CD4-positive, alpha-beta T cell treated with Interleukin-12 subunit alpha and Interleukin-12 subunit beta, for 1 hour (primary cell): ENCODE measurements around the gene CYP2D6.
"Not testable (repeated sequence)": the region's sequence is repeated elsewhere in the genome, so short reads cannot be mapped to it uniquely, and the experiment has no call there.

Experiments
- DNase-seq: peaks from one replicate; pipeline ENCODE4 v3.0.0-alpha.2; 2020

CYP2D6 gene

DNA sequence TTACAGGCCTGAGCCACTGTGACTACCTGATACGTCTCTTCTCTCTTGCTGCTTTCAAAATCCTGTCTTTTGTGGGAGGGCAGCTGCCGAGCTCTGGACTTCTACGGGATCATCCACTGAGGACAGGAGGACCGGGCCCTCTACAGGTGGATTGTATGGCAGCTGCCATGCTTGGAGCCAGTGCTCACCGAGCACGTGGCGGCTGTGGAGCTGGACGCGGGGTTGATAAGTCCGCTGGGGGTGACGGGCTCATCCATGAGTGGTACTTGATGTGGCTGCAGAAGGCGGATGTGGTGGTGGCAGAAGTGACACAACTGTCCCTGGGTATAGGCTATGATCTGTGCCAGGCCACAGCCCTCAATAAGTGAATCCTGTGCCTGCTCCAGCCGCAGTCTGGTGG, 1.8 kb upstream of the CYP2D6 start:
- DNase-seq, result no peak

DNA sequence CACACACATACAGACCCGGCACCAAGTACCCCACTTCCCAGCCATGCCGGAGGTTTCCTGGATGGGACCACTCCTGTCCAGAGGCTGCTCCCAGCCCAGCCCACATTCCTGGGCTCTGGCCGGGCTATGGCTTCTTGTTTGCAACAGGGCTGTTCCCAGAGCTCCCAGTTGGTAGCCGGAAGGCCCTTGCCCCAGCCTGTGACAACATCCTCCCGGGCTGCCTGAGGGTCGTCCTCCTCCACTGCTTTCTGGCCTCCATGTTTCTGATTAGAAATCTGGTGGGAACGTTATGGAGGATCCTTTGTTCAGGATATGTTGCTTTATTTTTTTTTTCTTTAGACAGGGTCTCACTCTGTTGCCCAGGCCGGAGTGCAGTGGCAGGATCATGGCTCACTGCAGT, 952 bp upstream of the CYP2D6 start:
- no peak for DNase-seq

DNA sequence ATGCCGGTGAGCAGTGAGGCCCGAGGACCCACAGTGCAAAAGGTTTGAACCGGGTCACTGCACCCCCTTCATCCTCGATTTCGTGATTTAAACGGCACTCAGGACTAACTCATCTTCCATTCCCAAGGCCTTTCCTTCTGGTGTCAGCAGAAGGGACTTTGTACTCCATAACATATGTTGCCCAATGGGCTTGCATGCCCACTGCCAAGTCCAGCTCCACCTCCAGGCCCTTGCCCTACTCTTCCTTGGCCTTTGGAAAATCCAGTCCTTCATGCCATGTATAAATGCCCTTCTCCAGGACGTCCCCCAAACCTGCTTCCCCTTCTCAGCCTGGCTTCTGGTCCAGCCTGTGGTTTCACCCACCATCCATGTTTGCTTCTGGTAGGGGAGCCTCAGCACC, 428 bp downstream of the CYP2D6 start:
- not testable (repeated sequence) for DNase-seq

DNA sequence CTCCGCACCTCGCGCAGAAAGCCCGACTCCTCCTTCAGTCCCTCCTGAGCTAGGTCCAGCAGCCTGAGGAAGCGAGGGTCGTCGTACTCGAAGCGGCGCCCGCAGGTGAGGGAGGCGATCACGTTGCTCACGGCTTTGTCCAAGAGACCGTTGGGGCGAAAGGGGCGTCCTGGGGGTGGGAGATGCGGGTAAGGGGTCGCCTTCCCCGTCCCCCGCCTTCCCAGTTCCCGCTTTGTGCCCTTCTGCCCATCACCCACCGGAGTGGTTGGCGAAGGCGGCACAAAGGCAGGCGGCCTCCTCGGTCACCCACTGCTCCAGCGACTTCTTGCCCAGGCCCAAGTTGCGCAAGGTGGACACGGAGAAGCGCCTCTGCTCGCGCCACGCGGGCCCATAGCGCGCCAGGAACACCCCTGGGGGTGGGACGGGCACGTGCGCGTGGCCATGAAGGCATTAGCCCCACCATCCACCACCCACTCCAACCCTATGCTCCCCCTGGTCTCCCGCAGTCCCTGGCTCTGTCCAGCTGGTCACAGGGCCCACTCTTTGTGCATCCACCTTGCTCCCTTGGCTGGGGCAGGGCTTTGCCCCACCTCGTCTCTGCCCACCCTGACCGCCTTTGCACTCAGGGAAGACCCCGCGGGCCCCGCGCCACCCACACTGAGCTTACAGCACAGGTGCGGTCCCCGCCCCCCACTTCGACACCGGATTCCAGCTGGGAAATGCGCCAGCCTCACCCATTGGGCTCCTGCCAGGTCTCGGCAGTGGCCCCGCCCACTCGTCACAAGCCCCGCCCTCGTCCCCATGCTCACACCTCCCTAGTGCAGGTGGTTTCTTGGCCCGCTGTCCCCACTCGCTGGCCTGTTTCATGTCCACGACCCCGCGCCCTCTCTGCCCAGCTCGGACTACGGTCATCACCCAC, 1.6 kb downstream of the CYP2D6 start:
- DNase-seq, result not testable (repeated sequence)

DNA sequence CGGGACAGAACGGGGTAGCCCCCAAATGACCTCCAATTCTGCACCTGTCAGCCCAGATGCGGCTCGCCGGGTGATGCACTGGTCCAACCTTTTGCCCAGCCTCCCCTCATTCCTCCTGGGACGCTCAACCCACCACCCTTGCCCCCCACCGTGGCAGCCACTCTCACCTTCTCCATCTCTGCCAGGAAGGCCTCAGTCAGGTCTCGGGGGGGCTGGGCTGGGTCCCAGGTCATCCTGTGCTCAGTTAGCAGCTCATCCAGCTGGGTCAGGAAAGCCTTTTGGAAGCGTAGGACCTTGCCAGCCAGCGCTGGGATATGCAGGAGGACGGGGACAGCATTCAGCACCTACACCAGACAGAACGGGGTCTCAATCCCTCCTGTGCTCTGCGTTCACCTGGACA, 2.6 kb downstream of the CYP2D6 start:
- not testable (repeated sequence) for DNase-seq

DNA sequence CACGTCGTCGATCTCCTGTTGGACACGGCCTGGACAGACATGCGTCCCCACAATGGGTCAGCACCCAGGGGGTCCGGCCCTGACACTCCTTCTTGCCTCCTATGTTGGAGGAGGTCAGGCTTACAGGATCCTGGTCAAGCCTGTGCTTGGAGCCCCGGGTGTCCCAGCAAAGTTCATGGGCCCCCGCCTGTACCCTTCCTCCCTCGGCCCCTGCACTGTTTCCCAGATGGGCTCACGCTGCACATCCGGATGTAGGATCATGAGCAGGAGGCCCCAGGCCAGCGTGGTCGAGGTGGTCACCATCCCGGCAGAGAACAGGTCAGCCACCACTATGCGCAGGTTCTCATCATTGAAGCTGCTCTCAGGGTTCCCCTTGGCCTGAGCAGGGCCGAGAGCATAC, 3.0 kb downstream of the CYP2D6 start:
- no peak for DNase-seq

DNA sequence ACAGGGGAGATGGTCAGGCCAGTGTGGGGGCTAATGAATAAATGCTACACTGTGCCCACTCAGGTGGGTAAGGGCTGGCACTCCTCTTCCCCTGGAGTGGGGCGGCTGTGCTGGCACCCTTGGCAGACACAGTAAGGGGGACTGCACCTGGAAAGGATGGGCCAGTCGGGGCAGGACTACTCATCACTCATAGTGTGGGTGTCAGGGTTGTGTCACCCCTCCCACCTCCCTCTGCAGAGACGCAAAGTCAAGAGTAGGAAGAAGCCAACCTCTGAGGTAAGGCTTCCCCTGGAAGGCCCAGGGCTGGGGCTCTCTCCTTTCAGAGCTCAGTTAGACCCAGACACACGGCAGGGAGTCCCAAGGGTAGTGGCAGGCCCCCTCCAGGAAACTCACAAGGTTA, 7.1 kb downstream of the CYP2D6 start:
- DNase-seq, result not testable (repeated sequence)

DNA sequence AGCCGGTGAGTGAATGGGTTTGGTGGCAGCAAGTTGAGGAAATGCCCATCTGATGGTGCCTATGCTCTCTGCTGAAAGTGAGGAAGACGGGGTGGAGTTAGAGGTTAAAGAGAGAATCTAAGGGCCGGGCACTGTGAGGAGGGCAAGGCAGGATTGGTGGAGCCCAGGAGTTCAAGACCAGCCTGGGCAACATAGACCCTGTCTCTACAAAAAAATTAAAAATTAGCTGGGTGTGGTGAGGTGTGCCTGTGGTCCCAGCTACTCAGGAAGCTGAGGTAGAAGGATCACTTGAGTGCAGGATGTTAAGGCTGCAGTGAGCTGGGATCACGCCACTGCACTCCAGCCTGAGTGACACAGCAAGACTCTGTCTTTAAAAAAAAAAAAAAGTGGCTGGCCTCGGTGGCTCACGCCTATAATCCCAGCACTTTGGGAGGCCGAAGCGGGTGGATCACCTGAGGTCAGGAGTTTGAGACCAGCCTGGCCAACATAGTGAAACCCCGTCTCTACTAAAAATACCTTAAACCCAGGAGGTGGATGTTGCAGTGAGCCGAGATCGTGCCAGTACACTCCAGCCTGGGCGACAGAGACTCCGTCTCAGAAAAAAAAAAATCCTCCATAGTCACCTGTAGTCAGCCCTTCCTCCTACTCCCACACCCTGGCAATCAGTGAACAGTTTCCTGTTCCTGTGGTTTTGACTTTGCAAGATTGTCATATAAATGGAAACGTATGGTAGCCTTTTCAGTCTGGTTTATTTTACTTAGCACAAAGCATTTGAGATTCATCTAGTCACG, 10.2 kb downstream of the CYP2D6 start:
- DNase-seq, result peak; percentile 53

DNA sequence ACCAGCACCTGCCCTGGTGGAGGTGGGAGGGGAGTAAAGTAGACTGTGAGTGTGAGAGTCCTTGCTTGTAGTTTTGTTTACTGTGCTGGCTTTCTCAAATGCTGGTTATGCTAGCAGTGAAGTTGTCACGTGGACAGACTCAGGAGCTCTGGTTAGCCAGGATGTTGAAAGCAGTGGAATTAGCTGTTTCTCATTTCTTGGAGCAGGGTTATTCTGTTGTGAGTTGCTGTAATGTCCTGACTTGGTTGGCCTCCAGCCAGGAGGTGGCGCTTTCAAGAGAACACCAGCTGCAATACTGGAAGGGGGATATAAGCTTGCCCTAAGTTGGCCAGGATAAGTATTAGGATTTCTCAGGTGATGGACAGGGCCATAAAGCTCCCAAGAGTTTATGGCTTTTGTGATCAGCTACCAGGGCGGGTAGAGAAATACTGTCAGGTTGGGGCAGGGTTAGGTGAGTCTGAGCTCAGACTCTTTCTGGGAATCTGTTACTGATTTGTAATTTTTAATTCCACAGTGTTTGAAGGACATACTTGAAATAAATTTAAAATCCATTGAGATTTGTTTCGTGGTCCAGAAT, 13.7 kb downstream of the CYP2D6 start:
- no peak for DNase-seq

DNA sequence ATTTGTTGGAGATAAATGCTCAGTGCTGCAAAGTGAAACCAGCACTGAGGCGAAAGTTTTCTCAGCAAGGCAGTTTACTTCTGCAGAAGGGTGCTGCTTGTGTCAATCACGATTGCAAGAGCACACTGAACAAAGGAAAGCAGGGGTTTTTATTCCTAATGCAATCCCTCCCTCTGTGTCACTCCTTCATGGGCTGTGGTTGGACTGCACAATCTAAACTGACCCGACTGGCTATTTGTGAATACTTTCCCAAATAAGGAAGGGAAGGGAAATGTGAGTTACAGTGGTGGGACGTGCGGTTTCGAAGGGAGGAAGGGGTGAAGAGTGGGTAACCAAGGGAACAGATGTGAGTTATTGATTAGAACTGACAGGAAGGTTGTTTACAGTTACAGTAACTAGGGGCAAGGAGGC, 15.2 kb downstream of the CYP2D6 start:
- not testable (repeated sequence) for DNase-seq

DNA sequence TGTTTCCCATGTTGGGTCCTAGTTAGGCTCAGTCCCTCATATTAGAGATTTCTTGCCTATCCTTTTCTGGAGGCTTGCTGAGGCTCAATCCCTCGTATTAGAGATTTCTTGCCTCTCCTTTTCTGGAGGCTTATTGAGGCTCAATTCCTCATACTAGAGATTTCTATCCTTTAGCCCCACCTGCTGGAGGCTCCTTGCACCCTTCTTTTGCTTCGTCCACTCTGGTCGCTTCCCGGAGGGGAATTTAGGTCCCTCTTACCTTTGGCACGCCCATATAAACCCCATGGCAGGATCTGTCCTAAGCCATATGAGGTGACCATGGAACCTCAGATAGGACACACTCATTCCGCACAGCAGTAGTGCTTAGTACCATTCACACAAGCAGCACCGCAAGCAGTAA, 15.9 kb downstream of the CYP2D6 start:
- DNase-seq, result no peak

DNA sequence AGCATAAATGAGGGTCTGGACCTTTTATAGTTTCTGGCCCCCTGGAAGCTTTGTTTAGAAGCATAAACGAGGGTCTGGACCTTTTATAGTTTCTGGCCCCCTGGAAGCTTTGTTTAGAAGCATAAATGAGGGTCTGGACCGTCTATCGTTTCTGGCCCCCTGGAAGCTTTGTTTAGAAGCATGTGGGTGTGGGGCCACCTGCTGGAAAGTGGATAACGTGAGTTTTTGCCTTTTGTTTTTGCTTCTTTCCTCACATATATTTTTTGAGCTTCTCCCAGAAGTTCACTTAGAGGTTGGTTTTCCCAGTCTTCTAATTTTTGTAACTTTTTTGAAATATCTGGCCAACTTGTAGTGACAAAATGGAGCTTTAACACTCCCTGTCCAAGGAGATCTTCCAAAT, 17.8 kb downstream of the CYP2D6 start:
- not testable (repeated sequence) for DNase-seq

DNA sequence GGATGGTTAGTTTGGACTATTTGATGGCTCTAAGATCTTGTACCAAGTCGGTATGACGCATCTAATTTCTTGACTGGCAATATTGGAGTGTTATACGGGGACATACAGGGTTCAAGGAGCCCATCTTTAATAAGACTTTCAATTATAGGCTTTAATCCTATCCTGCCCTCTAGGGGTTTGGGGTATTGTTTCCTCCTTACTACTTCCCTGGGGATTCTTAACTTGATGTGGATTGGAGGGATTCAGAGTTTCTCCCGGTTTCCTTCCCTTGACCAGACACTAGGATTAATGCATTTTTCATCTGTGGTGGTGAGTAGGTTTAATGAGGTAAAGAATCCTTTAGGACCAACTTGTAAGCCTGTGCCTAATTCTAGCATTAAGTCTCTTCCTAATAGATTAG, 18.8 kb downstream of the CYP2D6 start:
- no peak for DNase-seq

DNA sequence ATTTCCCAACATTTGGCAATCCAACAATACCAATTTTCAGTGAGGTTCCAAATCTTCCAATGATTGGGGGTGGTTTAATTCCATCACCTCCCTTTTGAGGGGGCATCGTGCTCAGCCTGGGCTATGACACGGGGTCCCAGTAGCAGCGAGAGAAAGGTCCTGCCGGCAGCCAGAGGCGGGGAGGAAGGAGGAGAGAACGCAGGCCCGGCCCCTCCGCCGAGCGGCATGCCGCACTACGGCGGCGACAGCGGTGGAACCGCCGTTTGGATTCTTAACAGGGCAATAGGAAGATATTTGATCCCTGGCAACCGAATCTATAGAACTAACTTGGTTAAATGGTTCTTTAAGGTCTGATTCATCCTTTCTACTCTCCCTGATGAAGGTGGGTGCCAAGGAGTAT, 21.8 kb downstream of the CYP2D6 start:
- DNase-seq, result no peak

DNA sequence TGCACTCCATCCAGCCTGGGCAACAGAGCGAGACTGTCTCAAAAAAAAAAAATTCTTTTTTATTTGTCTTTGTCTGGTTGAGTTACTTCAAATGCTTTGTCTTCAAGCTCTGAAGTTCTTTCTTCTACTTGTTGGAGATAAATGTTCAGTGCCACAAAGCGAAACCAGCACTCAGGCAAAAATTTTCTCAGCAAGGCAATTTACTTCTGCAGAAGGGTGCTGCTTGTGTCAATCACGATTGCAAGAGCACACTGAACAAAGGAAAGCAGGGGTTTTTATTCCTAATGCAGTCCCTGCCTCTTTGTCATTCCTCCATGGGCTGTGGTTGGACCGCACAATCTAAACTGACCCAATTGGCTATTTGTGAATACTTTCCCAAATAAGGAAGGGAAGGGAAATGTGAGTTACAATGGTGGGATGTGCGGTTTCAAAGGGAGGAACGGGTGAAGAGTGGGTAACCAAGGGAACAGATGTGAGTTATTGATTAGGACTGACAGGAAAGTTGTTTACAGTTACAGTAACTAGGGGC, 26.2 kb downstream of the CYP2D6 start:
- not testable (repeated sequence) for DNase-seq

DNA sequence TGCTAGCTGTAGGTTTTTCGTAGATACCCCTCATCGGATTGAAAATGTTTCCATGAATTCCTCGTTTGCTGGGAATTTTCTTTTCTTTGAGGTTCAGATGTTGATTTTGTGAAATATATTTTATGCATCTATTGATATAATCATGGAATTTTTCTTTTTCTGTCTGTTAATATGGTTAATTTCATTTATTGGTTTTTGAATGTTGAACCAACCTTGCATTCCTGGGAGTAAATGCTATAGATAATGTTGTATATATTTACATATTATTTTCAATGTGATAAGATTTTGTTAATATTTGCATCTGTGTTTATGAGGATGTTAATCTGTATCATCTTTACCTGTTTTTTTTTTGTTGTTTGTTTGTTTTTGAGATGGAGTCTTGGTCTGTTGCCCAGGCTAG, 29.4 kb downstream of the CYP2D6 start:
- no peak for DNase-seq

DNA sequence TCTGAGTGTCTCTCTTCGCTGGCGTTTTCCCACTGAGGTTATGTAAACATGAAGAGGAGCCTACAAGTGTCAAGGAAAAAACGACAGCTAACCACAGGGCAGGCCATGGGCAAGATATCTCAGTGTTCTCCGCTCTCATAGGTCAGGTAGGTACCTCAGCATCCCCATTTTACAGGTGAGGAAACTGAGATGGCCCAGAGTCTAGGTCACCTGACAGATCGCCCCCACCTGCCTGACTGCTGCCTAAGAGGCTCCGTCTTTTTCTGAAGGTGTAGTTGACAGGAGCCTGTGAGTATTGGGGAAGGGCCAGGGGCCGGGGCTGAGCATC, 39.2 kb downstream of the CYP2D6 start:
- peak; percentile 20 for DNase-seq

DNA sequence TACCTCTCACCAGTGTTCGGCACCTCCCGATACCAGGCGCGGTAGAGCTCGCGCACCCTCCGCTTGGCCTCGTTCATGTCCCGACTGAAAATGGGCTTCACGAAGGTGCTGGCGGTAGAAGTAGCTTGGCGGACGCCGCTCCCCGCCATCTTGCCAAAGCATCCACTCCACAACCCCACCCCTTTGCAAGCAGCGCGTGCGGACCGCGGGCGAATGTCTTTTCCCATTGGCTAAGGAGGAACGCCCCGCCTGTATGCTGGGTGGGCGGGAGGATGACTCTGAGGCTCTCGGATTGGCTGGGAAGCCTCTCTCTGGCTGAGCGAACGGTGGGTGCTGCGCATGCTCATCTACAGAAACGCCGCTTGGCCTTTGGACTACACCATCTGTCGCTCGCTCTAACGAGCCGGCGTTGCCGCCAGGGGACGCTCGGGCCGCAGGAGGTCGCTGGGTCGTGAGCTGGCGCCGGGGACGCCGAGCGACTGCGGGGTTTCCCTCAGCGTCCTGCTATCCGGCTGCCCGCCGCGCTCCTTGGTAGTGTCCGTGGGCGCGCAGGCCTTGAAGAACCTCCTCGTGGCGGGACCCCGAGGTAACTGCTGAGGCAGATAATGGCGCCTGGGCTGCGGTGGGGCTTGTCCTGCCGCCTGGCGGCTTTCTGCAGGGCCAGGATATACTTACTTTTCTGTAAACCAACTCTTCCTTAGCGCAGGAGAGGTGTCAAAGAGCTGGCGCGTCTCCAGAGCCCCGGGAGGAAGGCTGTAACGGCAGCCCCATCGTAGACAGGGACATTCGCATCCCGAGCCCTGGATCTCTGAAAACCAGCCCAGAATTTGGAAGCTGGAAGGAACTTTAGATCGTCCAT, 39.8 kb downstream of the CYP2D6 start, which contains the start of gene NDUFA6:
Gene NDUFA6 (minus strand): TSS at position 177 of the 859 bp plus-strand sequence. CDS start 28 bp downstream, at position 149.
- peak; percentile 100 for DNase-seq

DNA sequence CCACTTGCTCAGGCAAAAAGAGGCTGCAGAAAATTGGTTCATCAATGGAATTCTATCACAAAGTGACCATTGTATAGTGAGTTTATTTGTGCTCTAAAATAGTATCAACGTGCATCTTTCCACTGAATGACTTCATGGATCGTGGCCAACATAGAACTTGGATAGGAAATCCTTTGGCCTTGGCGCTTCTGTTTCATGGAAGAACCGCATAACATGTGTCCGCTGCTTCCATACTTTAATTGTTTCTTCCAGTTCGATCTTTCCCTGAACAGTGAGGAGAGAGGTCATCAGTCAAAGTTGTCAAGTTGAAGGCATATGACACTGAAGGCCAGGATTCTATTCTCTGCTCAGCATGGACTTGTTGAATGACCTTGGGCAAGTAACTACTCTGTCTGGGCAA, 44.6 kb downstream of the CYP2D6 start:
- no peak for DNase-seq

DNA sequence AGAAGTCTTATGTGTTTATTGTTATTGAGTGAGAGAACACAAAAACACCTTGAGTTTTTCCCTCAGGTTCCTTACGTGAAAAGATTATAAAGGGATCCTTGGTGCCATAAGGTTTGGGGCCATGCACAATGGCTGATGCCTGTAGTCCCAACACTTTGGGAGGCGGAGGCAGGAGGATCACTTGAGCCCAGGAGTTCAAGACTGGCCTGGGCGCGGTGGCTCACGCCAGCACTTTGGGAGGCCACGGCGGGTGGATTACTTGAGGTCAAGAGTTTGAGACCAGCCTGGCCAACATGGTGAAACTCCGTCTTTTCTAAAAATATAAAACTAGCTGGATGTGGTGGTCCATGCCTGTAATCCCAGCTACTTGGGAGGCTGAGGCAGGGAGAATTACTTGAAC, 45.7 kb downstream of the CYP2D6 start:
- DNase-seq, result no peak

DNA sequence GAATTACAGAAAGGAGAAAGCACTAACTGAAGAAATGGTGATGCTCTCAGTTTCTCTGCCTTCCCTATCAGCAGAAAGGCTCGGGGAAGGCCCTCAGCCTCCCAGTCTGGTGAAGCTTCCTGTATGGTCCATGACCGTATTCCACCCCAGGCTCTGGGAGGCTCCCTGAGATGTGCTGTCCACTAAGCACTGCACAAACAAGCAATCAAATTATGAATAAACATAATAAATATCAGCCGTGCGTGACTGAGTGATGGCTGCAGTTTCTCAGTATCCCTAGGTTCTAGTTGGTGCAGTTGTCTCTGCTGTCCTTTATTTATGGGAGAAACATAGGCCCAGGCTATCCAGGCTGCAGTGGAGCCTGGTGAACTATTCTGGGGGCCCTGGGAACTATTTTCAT, 47.5 kb downstream of the CYP2D6 start:
- no peak for DNase-seq

DNA sequence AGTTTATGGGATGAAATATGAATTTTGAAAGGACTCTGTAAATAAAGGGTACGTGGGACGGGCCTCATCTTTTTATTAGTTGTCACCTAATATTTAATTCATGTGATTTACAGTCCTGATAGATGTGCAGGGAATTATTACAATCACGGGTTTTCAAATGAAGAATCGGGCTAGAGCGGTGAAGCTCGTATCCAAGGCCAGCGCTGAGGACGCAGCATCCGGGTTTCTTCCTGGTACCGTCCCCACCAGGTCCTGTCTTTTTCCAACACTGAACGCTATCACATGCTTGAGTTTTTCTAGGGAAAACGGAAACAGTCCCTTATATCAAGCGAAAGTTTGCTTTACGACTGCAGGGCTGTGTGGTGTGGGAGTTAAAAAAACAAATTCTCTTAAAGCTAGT, 50.3 kb downstream of the CYP2D6 start:
- DNase-seq, result peak; percentile 36
